DMS 273 (cell line): ENCODE results near the gene SPOCK1.
A peak's percentile ranks its signal among the peaks of the same experiment; 100 is the strongest.

Experiments used
- DNase-seq: peaks from one replicate; lab custom pipeline; 2025; ENCODE audit not compliant: unreplicated experiment; lab: John Stamatoyannopoulos, UW

SPOCK1 gene

GRCh38 chr5:137129886-137130680 lies 369.0 kb downstream of the SPOCK1 start:
- DNase-seq = no peak

GRCh38 chr5:137128012-137128411 lies 371.1 kb downstream of the SPOCK1 start:
- DNase-seq = no peak

GRCh38 chr5:137126829-137127228 lies 372.3 kb downstream of the SPOCK1 start:
- no peak for DNase-seq

- DNase-seq = no peak
Measured at GRCh38 chr5:137122558-137122957, 376.6 kb downstream of the SPOCK1 start.

- no peak for DNase-seq
Measured at GRCh38 chr5:137122075-137122474, 377.1 kb downstream of the SPOCK1 start.

- no peak for DNase-seq
Measured at GRCh38 chr5:137119321-137119720, 379.8 kb downstream of the SPOCK1 start.

- DNase-seq = no peak
Measured at GRCh38 chr5:137118629-137119028, 380.5 kb downstream of the SPOCK1 start.

- no peak for DNase-seq
Measured at GRCh38 chr5:137115152-137115551, 384.0 kb downstream of the SPOCK1 start.

GRCh38 chr5:137114529-137114928 lies 384.6 kb downstream of the SPOCK1 start:
- no peak for DNase-seq

- no peak for DNase-seq
Measured at GRCh38 chr5:137113939-137114338, 385.2 kb downstream of the SPOCK1 start.

- DNase-seq = no peak
Measured at GRCh38 chr5:137113161-137113560, 386.0 kb downstream of the SPOCK1 start.

- DNase-seq = no peak
Measured at GRCh38 chr5:137105351-137106035, 393.6 kb downstream of the SPOCK1 start.

GRCh38 chr5:137101544-137101943 lies 397.6 kb downstream of the SPOCK1 start:
- no peak for DNase-seq

GRCh38 chr5:137099651-137100050 lies 399.5 kb downstream of the SPOCK1 start:
- DNase-seq = no peak

GRCh38 chr5:137098663-137099062 lies 400.5 kb downstream of the SPOCK1 start:
- DNase-seq = no peak

GRCh38 chr5:137098238-137098637 lies 400.9 kb downstream of the SPOCK1 start:
- no peak for DNase-seq

- no peak for DNase-seq
Measured at GRCh38 chr5:137097203-137097602, 401.9 kb downstream of the SPOCK1 start.

- no peak for DNase-seq
Measured at GRCh38 chr5:137096149-137097103, 402.7 kb downstream of the SPOCK1 start.

GRCh38 chr5:137095597-137095996 lies 403.5 kb downstream of the SPOCK1 start:
- DNase-seq = no peak

GRCh38 chr5:137092831-137093230 lies 406.3 kb downstream of the SPOCK1 start:
- DNase-seq = no peak

GRCh38 chr5:137091472-137091871 lies 407.7 kb downstream of the SPOCK1 start:
- DNase-seq = peak; percentile 58
